ENCODE data around the gene KRT79.
"Not testable (repeated sequence)": the region's sequence is repeated elsewhere in the genome, so short reads cannot be mapped to it uniquely, and the experiment has no call there.

Gene KRT79

DNA sequence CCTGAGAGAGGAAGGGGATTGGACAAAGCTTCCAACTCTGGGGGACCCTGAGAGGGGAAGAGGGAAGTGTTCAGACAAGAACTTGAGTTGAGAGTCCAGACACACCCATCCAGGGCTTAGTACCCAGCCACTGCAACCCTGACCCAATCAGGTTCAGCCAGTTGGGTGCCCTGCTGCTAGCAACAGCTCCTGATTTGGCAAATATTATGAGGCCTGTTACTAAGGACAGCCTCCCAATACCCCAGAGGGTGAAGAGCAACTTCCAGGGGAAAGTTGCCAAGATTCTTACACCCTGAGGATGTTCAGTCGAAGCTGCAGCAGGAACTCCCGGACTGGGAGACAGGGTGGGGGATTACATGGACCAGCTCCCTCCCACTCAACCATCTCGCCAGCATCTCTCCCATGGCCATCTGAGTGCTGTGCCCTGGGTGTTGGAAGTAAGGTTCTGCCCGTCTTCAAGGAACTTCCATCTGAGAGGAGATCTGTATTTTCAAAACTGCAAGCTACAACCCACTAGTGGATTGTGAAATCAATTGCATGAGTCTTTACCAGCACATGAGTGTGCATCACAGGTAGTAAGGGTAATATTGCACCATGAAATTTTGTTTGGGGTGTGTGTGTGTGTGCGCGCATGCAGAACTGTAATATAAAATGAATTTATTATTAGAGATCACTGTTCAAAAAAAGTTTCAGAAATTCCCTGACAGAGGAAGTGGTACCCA is 26.2 kb upstream of the KRT79 start:
- no peak for DNase-seq (ENCODE audit: low read depth)

DNA sequence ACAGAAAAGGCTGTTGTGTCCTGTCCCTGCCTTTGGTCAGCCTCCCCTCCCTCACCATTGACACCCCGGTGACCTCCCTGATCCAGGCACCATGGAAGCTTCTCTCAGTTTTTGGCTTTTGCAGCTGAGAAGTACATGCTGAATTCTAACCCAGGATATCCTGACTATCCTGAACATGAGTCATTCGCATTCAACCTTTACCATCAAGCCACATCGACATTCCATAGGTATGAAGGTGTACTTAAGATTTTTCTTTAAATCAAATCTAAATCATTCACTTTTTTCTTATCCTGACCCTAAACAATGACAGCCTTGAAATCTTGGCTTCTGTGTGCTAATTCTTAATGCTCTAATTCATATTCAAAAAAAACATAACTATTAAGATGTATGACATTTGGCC is 23.4 kb upstream of the KRT79 start:
- no peak for DNase-seq (ENCODE audit: low read depth)

DNA sequence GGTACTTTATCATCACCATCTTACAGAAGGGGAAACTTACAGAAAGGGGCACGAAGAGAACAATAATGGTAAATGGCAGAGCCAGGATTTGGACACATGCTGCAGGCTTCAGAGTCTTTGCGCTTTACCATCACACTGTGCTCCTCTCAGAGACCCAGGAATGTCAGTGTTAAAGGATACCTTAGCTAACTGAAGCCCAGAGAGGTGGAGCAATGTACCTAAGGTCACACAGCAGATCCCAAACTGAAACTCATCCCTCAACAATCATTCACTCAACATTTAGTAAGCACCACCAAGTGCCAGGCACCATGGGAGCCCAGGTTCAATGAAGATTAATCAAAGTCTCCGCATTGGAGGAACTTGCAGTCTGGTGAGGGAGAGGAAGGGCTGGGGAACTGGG is 22.7 kb upstream of the KRT79 start:
- DNase-seq (ENCODE audit: low read depth) = no peak

DNA sequence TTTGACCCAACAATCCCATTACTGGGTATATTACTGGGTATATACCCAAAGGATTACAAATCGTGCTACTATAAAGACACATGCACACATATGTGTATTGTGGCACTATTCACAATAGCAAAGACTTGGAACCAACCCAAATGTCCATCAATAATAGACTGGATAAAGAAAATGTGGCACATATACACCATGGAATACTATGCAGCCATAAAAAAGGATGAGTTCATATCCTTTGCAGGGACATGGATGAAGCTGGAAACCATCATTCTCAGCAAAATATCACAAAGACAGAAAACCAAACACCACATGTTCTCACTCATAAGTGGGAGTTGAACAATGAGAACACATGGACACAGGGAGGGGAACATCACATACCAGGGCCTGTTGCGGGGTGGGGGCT is 22.0 kb upstream of the KRT79 start:
- not testable (repeated sequence) for DNase-seq (ENCODE audit: low read depth)

DNA sequence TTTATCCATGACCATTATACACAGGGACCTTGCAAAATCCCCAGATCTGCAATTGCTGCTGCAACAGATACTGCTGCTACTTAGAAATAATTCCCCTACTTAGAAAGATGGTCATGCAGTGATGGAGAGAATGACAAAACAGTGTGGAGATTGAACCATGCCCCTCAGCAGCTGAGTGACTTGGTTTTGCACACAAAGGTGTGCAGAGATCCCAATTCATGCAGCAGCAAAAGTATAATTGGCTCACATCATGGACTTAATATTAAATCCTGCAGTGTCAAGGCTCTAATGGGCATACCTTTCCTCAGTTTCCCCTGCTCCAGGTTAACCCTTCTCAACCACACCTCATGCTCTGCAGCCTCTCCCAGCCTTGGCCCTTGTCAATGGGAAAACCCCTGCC is 17.7 kb upstream of the KRT79 start:
- DNase-seq (ENCODE audit: low read depth) = no peak

DNA sequence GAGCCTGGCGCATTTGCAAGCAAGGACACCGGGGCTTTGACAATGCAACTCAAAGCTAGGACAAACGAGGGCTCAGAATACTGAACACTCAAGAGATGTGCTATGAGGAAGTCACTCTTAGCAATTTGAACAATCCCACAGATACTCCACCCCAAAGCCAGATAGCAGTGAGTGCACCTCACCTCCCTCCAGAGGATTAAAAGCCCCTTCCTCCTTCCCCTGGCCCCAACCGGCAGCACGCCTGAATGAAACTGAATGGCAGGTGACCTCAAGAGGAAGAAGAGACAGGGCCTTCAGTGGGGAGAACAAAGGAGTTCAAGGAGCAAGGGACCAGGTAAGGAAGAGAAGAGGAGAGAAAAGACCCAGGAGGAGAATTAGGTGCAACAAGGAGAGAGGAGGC is 16.6 kb upstream of the KRT79 start:
- no peak for DNase-seq (ENCODE audit: low read depth)

DNA sequence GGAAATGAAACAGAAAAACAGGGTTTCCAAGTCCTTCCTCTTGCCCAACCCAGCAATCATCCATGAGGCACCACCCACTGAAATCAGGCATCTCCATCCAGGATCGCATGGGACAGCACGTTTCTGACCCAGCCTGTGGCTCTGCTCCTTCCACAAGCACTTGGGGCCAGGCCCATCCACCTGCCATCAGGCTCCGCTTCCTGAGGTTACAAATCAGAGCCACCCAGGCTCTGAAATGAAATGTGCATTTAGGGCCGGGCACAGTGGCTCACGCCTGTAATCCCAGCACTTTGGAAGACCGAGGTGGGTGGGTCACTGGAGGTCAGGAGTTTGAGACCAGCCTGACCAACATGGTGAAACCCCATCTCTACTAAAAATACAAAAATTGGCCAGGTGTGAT is 15.4 kb upstream of the KRT79 start:
- no peak for DNase-seq (ENCODE audit: low read depth)

DNA sequence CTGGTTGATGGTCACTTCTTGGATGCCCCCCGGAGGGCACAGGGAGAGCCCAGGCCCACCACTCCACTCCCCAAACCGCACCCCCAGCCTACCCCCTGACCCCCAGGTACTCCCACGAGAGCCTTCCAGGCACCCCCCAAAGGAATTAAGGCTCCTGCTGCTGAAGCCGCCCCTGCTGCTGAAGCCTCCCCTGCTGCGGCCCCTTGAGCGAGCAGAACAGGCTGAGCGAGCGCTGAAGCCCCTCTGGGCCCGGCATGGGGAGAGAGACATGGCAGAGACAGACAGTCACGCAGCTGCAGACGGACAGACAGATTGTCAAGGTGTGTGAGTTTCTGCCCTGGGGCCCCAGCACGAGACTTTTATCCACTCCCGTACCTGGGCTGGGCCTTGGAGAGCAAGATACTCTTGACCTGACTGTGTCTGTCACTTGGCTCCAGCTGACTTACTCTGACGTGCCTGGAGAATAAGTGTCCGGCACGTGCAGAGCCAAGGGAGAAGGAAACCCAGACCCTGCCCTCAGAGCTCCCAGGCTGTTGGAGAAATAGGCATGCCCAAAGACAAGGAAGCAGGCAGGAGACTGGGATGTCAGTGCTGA is 14.6 kb upstream of the KRT79 start, which contains the start of gene KRT78:
TSS of gene KRT78 (minus strand) at position 334 of the 595 bp plus-strand sequence. CDS start at position 270, 64 bp downstream.
- no peak for DNase-seq (ENCODE audit: low read depth)

DNA sequence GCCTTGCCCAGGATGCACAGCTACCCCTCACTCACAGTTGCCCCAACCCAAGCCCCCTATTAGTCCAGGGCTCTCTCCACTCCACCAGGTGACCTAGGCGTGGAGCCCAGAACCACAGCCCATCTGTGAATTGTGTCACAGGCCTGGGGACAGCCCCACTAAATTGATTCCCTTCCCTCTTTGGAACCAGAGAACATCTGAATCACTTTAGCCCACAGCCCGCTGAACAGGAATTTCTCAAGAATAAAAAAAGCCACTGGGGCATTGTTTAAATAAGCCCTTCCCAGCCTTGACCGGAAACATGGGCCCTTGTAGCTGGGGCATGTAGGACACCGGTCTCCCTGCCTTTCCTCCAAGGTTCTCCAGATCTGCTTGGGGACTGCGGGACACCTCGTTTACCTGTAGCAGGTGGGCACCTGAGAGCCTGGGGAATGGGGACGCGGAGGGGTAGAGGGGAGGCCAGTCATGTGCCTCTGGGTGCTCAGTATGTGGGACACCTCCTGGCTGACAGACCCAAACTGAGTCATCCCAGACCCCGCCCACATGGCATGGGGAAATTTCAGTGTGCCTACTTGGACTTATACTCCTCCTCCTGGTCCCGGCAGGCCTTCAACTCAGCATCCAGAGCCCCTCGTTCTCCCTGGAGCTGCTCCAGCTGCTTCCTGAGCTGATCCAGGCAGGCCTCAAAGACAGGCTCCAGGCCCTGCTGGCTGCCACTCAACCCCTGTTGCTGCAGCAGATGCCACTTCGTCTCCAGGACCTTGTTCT is 13.4 kb upstream of the KRT79 start:
- DNase-seq (ENCODE audit: low read depth) = no peak

DNA sequence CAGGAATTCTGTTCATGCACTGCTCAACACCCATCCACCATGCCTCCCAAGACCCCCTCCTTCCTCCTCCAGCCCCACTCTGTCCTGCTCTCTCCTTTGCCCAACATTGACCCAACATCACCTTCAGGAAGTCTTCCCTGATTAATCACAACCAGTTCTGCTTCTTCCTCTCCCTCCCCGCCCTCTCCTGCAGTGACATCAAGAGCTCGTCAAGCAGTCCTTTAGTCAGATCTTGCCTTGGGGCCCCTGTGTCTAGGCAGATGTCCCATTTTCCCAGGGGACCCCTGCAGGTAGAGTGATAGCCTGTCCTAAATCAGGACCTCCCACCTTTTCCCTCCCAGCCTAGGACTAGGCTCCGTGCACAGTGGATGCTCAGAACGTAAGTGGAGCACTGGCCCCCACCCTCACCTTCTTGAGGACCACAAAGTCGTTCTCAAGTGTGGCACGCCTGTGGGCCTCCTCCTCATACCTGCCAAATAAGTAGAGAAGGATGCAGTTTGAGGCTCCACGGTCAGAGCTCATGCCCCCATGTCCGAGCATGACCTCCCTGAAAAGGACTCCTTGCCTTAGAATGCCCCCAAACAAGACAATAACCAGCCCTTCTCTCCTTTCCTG is 12.4 kb upstream of the KRT79 start:
- DNase-seq (ENCODE audit: low read depth) = no peak

DNA sequence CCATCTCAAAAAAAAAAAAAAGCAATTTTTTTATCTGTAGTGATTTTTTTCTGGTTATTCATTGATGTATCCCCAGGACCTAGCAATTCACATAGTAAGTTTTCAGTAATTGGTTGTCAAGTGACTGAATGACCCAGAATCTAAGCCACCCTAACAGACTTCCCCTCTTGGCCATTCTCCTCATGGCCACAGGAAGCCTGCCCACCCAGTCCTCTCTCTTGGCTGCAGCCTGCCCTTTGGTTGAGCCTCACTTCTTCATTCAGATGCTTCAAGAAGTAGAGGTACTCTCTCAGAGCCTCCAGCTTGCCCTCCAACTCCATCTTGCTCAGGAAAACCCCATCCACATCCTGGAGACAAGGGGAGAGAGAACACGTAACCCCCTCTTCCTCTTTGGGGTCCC is 11.8 kb upstream of the KRT79 start:
- no peak for DNase-seq (ENCODE audit: low read depth)

DNA sequence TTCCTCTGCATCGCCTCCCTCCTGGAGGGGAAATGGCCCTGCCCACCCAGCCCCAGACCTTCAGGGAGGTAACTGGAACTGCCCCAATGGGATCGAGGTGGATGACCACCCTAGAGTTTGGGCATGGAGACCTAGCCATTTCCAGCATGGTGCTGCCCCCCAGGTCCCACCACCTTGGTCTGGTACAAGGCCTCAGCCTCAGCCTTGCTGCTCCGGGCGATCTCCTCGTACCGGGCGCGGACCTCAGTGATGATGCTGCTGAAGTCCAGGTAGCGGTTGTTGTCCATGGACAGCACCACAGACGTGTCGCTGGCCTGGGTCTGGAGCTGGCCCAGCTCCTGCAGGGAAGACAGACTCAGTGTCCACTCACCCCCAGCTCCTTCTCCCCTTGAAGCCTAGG is 10.3 kb upstream of the KRT79 start:
- no peak for DNase-seq (ENCODE audit: low read depth)

DNA sequence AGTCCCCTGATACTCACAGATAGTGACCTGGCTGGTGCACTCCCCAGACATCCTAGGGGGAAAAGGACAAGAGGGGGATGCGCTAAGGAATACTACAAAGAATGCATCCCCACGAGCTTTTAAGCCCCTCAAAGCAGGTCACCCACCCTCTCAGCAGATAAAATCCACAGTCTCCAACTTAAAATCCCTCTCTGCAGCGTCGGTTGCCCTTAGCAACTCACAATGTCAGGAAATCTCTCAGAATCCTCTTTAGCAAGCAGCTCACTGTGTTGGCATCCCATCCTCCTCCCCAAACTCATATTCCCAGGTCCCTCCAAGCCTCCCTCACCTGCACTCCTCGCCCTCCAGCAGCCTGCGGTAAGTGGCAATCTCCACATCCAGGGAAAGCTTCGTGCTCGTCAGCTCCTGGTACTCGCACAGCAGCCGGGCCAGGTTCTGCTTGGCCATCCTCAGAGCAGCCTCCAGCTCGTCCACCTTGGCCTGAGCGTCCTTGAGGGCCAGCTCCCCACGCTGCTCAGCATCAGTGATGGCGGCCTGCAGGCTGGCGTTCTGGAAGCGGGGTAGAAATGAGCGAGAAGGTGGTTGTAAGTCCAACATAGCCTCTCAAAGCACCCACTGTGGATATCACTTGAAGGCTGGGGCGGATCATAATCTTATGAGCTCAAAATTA is 5.5 kb upstream of the KRT79 start:
- no peak for DNase-seq (ENCODE audit: low read depth)

DNA sequence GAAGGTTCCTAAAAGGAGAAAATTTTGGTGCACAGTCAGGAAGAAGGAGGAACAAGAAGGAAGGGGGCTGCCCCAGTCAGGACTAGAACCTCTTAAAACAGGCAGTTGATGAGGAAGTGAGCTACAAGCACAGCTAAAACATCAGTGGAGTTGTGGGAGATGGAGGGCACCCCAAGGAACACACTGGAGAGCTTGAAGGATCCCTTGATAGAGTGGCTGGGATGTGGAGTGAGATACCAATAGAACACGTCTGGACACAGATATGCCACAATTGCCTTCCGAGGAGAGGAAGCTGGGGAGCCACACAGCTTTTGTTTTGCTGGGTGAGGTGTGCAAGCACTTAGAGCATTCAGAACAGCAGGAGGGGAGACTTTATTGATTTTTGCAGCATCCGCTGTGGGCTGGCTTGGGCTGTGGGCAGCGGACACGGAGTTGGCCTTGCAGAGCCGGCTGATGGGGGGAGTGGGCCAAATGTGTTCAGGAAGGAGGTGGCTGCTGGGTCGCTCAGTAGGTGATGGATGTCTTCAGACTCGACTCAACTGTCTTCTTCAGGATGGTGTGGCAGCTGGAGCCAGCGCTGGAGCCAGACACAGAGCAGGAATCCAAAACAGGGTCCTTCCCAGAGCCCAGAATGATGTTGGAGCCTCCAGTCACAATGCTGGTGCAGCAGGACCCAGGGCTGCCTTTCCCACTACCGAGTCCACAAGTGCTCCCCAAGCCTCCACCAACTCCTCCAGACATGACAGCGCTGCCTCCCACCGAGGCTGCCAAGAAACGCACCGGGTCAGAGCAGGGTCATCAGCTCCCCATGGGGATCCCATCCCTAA is 4.7 kb upstream of the KRT79 start:
- DNase-seq (ENCODE audit: low read depth) = no peak

DNA sequence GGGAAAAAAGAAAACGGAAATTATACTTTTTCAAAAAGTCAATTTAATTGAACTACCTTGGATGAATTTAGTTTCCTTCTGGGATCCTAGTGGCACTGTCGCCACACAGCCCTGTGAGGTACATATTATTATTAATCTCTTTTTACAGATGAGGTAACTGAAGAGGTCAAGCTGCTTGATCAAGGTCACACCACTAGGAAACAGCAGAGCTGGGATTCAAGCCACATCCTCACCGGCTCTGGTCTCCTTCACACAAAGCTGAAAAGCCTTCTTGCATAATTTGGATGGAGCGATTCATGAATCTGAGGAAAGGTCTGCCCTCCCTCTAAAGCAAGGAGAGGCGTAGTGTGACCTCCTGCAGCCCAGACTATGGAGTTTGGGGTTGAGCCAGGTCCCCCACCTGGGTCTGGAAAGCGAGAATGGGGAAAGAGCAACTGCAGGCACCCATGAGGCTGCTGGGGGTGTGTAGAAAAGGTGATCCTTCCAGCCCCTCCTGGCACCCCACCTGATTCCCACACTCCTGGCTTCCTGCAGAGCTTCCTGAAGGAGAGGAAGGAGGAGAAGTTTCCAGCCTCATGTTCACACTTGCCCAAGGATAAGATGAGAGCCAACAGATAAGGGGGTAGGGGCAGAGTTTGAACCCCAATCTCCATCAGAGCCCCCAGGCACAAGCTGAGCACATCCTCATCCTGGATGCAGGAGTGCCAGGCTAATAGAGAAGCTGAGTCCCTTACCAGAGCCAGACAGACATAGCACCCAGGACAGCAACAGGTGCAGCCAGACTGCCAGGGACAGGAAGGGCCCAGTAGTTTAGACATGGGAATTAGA is 3.9 kb upstream of the KRT79 start:
- DNase-seq (ENCODE audit: low read depth) = no peak

DNA sequence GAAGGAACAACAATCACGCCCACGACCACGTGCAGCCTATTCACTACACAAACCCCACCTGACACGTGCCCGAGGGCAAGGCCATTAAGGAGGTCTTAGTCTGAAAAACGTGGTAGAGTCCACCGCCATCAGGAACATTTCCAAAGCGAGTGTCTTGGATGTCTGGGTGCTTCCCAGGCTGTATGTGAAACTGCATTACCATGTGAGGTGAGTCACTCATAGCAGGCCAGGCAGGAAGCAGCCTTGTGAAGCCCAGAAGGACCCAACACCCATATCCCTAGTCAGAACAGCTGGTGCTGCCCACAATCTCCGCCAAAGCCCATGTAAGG is 3.3 kb upstream of the KRT79 start:
- DNase-seq (ENCODE audit: low read depth) = no peak

DNA sequence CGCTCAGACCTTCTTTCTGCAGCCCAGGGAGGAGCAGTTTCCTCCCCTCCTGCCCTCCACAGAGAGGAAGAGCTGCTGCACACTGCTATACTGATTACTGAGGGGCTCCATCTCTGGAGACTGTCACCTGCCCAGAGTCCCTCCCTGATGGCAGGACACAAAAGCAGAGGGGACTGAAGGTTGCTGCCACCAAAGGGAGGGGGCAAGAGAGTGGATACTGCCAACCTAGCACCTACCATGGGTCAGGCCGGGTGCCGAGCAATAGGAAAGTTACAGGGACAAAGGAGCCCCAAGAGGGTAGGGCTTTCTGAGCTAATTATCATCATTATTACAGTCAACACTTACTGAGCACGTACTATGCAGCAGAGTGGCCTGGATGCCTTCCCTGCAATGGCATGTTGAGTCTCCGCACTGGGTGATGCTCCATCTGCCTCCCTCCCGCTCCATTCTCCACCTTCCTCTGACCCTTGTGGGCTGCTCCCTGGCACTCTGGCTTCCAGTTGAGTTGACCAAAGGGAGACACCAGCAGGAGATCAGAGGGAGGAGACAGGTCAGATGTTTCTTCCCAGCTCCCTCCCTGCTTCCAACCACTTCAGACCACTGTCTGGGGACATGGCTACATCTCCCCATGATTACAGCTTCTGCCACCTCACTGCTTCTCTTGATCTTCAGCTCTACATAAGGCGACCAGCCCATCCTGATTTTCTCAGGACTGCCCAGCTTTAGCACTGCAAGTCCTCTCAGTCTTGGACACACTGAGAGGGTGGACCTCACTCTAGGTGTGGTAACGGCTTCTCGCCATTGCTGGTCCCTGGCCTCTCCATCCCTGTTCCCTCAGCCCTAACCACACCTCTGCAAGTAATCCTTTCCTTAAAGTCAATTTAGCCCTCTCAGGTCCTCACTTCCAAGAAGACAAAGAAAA is 2.6 kb upstream of the KRT79 start:
- no peak for DNase-seq (ENCODE audit: low read depth)

DNA sequence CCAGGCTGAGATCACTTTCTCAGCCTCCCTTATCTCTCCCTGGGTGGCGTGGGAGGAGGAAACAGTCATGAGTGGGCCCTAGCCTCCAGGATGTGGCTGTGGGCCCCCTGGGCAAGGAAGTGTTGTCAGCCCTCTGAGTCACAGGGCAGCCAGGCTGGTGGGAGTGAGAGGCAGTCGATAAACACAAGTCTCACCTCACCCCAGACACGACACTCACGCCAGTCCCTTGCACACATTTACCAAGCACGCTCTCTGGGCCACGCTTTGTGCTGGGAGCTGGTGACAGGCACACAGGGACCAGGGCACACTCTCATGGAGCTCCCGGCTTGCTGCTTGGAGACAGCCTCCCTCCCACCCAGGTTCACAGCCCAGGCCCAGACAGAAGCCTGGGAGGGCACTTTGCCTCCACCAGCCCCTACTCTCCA is 1.9 kb upstream of the KRT79 start:
- peak; percentile 45 for DNase-seq (ENCODE audit: low read depth)

DNA sequence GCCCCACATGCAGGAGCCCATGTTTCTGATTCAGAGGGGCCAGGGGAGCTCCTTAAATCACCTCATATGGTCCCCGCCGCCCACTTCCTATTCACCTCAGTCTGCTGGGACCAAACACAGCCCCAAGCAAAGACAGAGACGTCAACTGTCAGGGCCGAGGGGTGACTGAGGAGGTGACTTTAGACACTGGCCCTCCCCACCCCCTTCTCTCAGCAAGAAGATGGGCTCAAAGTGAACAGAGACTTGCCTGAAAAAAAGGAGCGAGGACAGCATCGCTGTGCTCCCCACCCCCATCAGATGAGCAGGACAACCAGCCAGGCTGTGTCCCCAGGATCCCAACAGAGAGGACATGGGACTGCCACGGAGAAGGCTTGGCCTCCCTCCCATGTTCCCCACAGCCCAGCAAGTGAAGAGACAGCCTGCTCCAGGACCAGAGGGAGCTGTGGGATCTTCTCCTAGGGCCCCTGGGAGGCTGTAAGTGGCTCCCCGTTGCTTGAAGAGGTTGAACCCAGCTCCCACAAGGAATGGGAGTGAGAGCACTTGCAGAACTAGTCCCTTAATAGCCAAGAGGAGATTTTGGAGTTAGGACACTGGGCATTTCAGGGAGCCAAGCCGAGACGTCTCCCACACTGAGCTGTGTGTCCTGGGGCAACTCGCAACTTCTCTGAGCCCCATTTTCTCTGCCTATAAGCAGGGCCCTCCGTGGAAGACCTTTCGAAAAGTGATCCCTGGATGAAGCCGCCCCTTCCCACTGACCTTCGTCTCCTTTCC is 1.3 kb upstream of the KRT79 start:
- no peak for DNase-seq (ENCODE audit: low read depth)
